Osteoblast (primary cell): ENCODE results near the gene ATRNL1. TPM values are rescaled to one million over a fixed set of nuclear protein-coding genes. Genes with fewer than 3 reads are reported as not detected.
"Not testable (repeated sequence)": the region's sequence is repeated elsewhere in the genome, so short reads cannot be mapped to it uniquely, and the experiment has no call there.

Source experiments
- DNase-seq: peaks from one replicate; pipeline ENCODE4 v3.0.0; 2011; ENCODE audit warnings: low spot score, mixed read lengths; ENCODE audit not compliant: insufficient read length; ENCODE audit errors: missing footprints
- H2AFZ ChIP-seq: 2 replicates; pipeline ENCODE4 v1.6.0; 2011; ENCODE audit warnings: mild to moderate bottlenecking, low read length
- H3K27ac ChIP-seq: 2 replicates; pipeline ENCODE4 v1.5.1; 2011; ENCODE audit warnings: mild to moderate bottlenecking, low read depth, low read length, moderate library complexity
- H3K27me3 ChIP-seq: 2 replicates; pipeline ENCODE4 v1.6.0; 2012; ENCODE audit warnings: mild to moderate bottlenecking, control low read depth, inconsistent platforms, low read length, moderate library complexity; ENCODE audit not compliant: insufficient read depth
- H3K36me3 ChIP-seq: 2 replicates; pipeline ENCODE4 v1.5.1; 2011; ENCODE audit warnings: mild to moderate bottlenecking, low read length, control low read depth, moderate library complexity; ENCODE audit not compliant: insufficient read depth
- H3K4me1 ChIP-seq: 2 replicates; pipeline ENCODE4 v1.5.1; 2011; ENCODE audit warnings: mild to moderate bottlenecking, low read length, control low read depth, moderate library complexity; ENCODE audit not compliant: insufficient read depth
- H3K4me2 ChIP-seq: 2 replicates; pipeline ENCODE4 v1.6.0; 2011; ENCODE audit warnings: mild to moderate bottlenecking, low read length; ENCODE audit not compliant: insufficient read depth
- H3K4me3 ChIP-seq: fragments of 200-600 bp; sonication (generic); 3 replicates; pipeline ENCODE4 v1.5.1; 2012; ENCODE audit warnings: mild to moderate bottlenecking, low read length, inconsistent platforms; ENCODE audit not compliant: insufficient read depth
- H3K79me2 ChIP-seq: 2 replicates; pipeline ENCODE4 v1.6.0; 2012; ENCODE audit warnings: mild to moderate bottlenecking, low read length, control low read depth, inconsistent platforms; ENCODE audit not compliant: insufficient read depth
- H3K9me3 ChIP-seq: 2 replicates; pipeline ENCODE4 v1.5.1; 2011; ENCODE audit warnings: low read depth, low read length, control low read depth
- H4K20me1 ChIP-seq: 2 replicates; pipeline ENCODE4 v1.6.0; 2012; ENCODE audit warnings: mild to moderate bottlenecking, low read length, control low read depth; ENCODE audit not compliant: insufficient read depth
- CTCF ChIP-seq: IDR thresholded peaks from 2 replicates; pipeline ENCODE4 v1.5.1; 2011; ENCODE audit warnings: mild to moderate bottlenecking, low read depth, low read length, moderate library complexity; ENCODE audit errors: extremely low read depth
- total RNA-seq: library from RNA; depleted of rRNA; stranded (reverse); fragments of >200 nt; gene quantifications from 2 replicates; pipeline ENCODE4 v1.2.3, GENCODE V29; 2012

ATRNL1 gene
- total RNA-seq, 1 donor: 1.4 TPM

GRCh38 chr10:115727129-115727528 is 634.0 kb downstream of the ATRNL1 start:
- no peaks in the 10 kb centered on the region for H4K20me1 ChIP-seq
- H3K36me3 ChIP-seq: no peaks in the 10 kb centered on the region
- H3K9me3 ChIP-seq: no peaks in the 10 kb centered on the region
- H3K4me3 ChIP-seq: no peak overlapping the region
- no peak overlapping the region for H3K4me2 ChIP-seq
- no peaks in the 10 kb centered on the region for H3K4me1 ChIP-seq
- H2AFZ ChIP-seq: peak overlapping the region; percentile 42
- no peaks in the 10 kb centered on the region for H3K79me2 ChIP-seq
- no peaks in the 10 kb centered on the region for H3K27me3 ChIP-seq
- peak; percentile 15 for DNase-seq
- no peak overlapping the region for H3K27ac ChIP-seq
- no peak for TF ChIP-seq CTCF

GRCh38 chr10:115744089-115744488 is 650.9 kb downstream of the ATRNL1 start:
- no peak overlapping the region for H3K4me3 ChIP-seq
- no peak for TF ChIP-seq CTCF
- no peak overlapping the region for H3K27ac ChIP-seq
- H4K20me1 ChIP-seq: no peaks in the 10 kb centered on the region
- no peak for DNase-seq
- no peaks in the 10 kb centered on the region for H3K36me3 ChIP-seq
- no peaks in the 10 kb centered on the region for H3K9me3 ChIP-seq
- no peak overlapping the region for H3K4me2 ChIP-seq
- no peaks in the 10 kb centered on the region for H3K79me2 ChIP-seq
- no peaks in the 10 kb centered on the region for H3K4me1 ChIP-seq
- H2AFZ ChIP-seq: no peak overlapping the region
- peaks cover 4% of the 10 kb centered on the region for H3K27me3 ChIP-seq

- no peaks in the 10 kb centered on the region for H3K79me2 ChIP-seq
- H2AFZ ChIP-seq: no peak overlapping the region
- TF ChIP-seq CTCF: no peak
- no peak overlapping the region for H3K4me3 ChIP-seq
- no peaks in the 10 kb centered on the region for H3K36me3 ChIP-seq
- DNase-seq: no peak
- no peaks in the 10 kb centered on the region for H4K20me1 ChIP-seq
- H3K27me3 ChIP-seq: peaks cover 4% of the 10 kb centered on the region
- H3K4me1 ChIP-seq: no peaks in the 10 kb centered on the region
- no peak overlapping the region for H3K27ac ChIP-seq
- no peak overlapping the region for H3K4me2 ChIP-seq
- peaks cover 1% of the 10 kb centered on the region for H3K9me3 ChIP-seq
Observed at GRCh38 chr10:115745943-115746342, 652.8 kb downstream of the ATRNL1 start.

- Histone ChIP-seq H3K9me3 (peaks cover 3% of the 10 kb centered on the region), H4K20me1 (no peaks in the 10 kb centered on the region), H3K79me2 (no peaks in the 10 kb centered on the region), H3K4me3 (no peak overlapping the region), H3K27ac (no peak overlapping the region), H3K4me1 (no peaks in the 10 kb centered on the region), H3K27me3 (peaks cover under 1% of the 10 kb centered on the region), H3K4me2 (no peak overlapping the region), H2AFZ (no peak overlapping the region), H3K36me3 (no peaks in the 10 kb centered on the region)
- TF ChIP-seq CTCF: no peak
- DNase-seq: no peak
Observed at GRCh38 chr10:115747811-115748210, 654.6 kb downstream of the ATRNL1 start.

GRCh38 chr10:115758488-115758887 is 665.3 kb downstream of the ATRNL1 start:
- not testable (repeated sequence) for H3K4me2 ChIP-seq, DNase-seq, H3K79me2 ChIP-seq, H3K27ac ChIP-seq, H2AFZ ChIP-seq, H3K4me3 ChIP-seq, H3K4me1 ChIP-seq, H4K20me1 ChIP-seq, H3K27me3 ChIP-seq, H3K36me3 ChIP-seq, H3K9me3 ChIP-seq
